Measurements from ENCODE around the gene UTF1. TPM values are rescaled to one million over a fixed set of nuclear protein-coding genes. Genes with fewer than 3 reads are reported as not detected.

Gene UTF1
- total and polyA plus RNA-seq, 2 donors (not counting 1 experiment from before 2014, with no cell fraction given): 0.10 to 0.25 TPM

DNA sequence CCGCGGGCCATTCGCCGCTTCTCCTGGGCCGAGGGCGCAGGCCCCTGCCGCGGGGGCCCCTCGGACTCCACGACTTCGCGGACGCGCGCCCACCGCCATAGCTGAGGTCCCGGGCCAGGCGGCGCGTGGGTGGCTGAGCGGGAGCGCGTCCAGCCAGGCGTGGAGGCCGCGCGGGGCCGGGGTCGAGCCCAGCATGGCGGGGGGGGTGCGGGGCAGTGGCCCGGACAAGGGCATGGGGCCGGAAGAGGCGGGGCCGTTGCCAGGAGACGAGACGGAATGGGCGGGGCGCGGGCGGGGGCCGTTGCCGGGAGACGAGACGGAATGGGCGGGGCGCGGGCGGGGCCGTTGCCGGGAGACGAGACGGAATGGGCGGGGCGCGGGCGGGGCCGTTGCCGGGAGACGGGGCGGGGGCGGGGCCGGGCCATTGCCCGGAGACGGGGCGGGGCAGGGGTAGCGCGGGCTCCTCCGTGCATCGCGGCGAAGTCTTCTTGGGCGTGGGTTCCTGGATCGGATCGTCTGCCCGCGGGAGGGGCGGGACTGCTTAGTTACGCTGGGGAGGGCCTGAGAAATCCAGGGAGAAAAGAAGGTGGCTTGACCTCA lies 31.8 kb downstream of the UTF1 start:
- Histone ChIP-seq H3K79me2 (ENCODE audit: control insufficient read depth, insufficient read depth, low read length) (no peaks in the 10 kb centered on the region), H3K9me3 (ENCODE audit: control extremely low read depth in 1 of 3, control insufficient read depth in 2 of 3, insufficient read depth in 1 of 3, low read length in 2 of 3) (no peaks in the 10 kb centered on the region), H3K36me3 (replicated peaks in 1 of 2; ENCODE audit: control extremely low read depth in 1 of 2, control insufficient read depth in 1 of 2, extremely low read depth in 1 of 2, insufficient read depth in 2 of 2, low read length in 1 of 2) (peaks cover 0 to 15% of the 10 kb centered on the region in 2 experiments), H4K20me1 (ENCODE audit: control insufficient read depth, insufficient read depth, low read length, poor library complexity, severe bottlenecking) (no peaks in the 10 kb centered on the region), H3K9ac (ENCODE audit: low read length) (peak overlapping the region; percentile 88), H3K4me1 (ENCODE audit: control insufficient read depth in 2 of 2, insufficient read depth in 2 of 2, low read length in 2 of 2) (peaks cover 59 to 78% of the 10 kb centered on the region in 2 donors), H2AFZ (ENCODE audit: insufficient read depth, low read depth, low read length, poor library complexity, severe bottlenecking) (peak overlapping the region; percentile 73), H3K27ac (ENCODE audit: low read length in 2 of 2) (peak overlapping the region; percentile 73 to 87), H3K4me3 (ENCODE audit: control extremely low read depth in 1 of 5, extremely low read depth in 1 of 5, insufficient read depth in 1 of 5, low read depth in 2 of 5, low read length in 4 of 5) (peak overlapping the region in 4 of 5 experiments; percentile 49 to 79 (median 62)), H3K27me3 (replicated peaks in 1 of 4; ENCODE audit: control extremely low read depth in 1 of 4, control insufficient read depth in 3 of 4, insufficient read depth in 4 of 4, low read length in 3 of 4) (no peaks in the 10 kb centered on the region), H3K4me2 (replicated peaks; ENCODE audit: low read depth, low read length, poor library complexity, severe bottlenecking) (peak overlapping the region; percentile 91)
- intact Hi-C loops (cut with micrococcal nuclease): loop anchor here (1.0 to 5.0 kb wide), 6 partner anchors 13 to 930 kb away; partner anchors contain the start of genes ECHS1 and LRRC27
- CTCF ChIA-PET: interaction anchor here (0.9 to 8.9 kb wide), 3 partner anchors 13 to 53 kb away, joined by 3 to 80 read pairs (median 3); partner anchors contain the start of gene ADAM8
- Mint-ChIP-seq H3K4me1 (peaks cover 74% of the 10 kb centered on the region), H3K4me3 (peak overlapping the region; percentile 89), H3K27ac (peak overlapping the region; percentile 73), H3K9me3 (ENCODE audit: insufficient read depth) (no peaks in the 10 kb centered on the region), H3K27me3 (no peaks in the 10 kb centered on the region)
- DNase-seq (peak; percentile 88), ATAC-seq (ENCODE audit: low read depth) (peak; percentile 56)
- TF ChIP-seq EZH2 (IDR thresholded peaks at IDR 0.05; ENCODE audit: borderline replicate concordance, insufficient read depth, low read depth, low read length, poor library complexity, severe bottlenecking) (no peak), CTCF (IDR thresholded peaks at IDR 0.05) (no peak)
- under 1% methylated on average over 65 of the region's 79 CpGs for WGBS (ENCODE audit: insufficient coverage)
- POLR2A ChIA-PET: interaction anchor here (0.9 to 2.2 kb wide), 4 partner anchors 14 to 22 kb away, joined by 3 to 10 read pairs (median 4); no protein-coding TSS in a partner anchor

DNA sequence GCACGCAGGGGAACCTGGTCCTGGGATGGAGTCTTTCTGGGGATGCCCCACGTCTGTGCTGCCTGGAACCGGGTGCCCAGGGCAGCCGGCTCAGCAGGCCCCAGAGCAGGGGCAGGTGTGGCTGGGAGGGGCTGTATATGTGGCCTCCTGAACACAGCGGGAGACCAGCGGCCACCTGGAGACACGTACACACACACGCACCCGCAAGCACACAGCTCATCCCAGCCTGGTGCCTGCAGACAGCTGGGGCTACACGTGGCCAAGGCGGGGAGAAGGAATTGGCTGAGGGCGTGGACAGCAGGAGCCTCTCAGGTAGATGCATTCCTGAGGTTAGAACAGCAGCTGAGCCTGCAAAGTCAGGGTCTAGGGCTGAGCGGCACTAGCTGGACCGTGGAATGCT lies 32.7 kb downstream of the UTF1 start:
- intact Hi-C loops (cut with micrococcal nuclease): loop anchor here (1.0 to 5.0 kb wide), 4 partner anchors 47 to 930 kb away; partner anchors contain the start of genes ECHS1 and LRRC27
- Histone ChIP-seq H3K4me2 (replicated peaks; ENCODE audit: low read depth, low read length, poor library complexity, severe bottlenecking) (peak overlapping the region; percentile 73), H2AFZ (ENCODE audit: insufficient read depth, low read depth, low read length, poor library complexity, severe bottlenecking) (no peak overlapping the region), H3K9ac (ENCODE audit: low read length) (no peak overlapping the region), H3K4me1 (ENCODE audit: control insufficient read depth in 2 of 2, insufficient read depth in 2 of 2, low read length in 2 of 2) (peaks cover 52 to 69% of the 10 kb centered on the region in 2 donors), H3K27me3 (replicated peaks in 1 of 4; ENCODE audit: control extremely low read depth in 1 of 4, control insufficient read depth in 3 of 4, insufficient read depth in 4 of 4, low read length in 3 of 4) (no peaks in the 10 kb centered on the region), H3K4me3 (ENCODE audit: control extremely low read depth in 1 of 5, extremely low read depth in 1 of 5, insufficient read depth in 1 of 5, low read depth in 2 of 5, low read length in 4 of 5) (peak overlapping the region in 1 of 5 experiments; percentile 34), H3K79me2 (ENCODE audit: control insufficient read depth, insufficient read depth, low read length) (no peaks in the 10 kb centered on the region), H4K20me1 (ENCODE audit: control insufficient read depth, insufficient read depth, low read length, poor library complexity, severe bottlenecking) (no peaks in the 10 kb centered on the region), H3K27ac (ENCODE audit: low read length in 2 of 2) (no peak overlapping the region), H3K9me3 (ENCODE audit: control extremely low read depth in 1 of 3, control insufficient read depth in 2 of 3, insufficient read depth in 1 of 3, low read length in 2 of 3) (no peaks in the 10 kb centered on the region), H3K36me3 (replicated peaks in 1 of 2; ENCODE audit: control extremely low read depth in 1 of 2, control insufficient read depth in 1 of 2, extremely low read depth in 1 of 2, insufficient read depth in 2 of 2, low read length in 1 of 2) (peaks cover 0 to 17% of the 10 kb centered on the region in 2 experiments)
- no peak for ATAC-seq (ENCODE audit: low read depth)
- TF ChIP-seq EZH2 (IDR thresholded peaks at IDR 0.05; ENCODE audit: borderline replicate concordance, insufficient read depth, low read depth, low read length, poor library complexity, severe bottlenecking) (no peak), CTCF (IDR thresholded peaks at IDR 0.05) (no peak)
- Mint-ChIP-seq H3K4me3 (peak overlapping the region; percentile 81), H3K9me3 (ENCODE audit: insufficient read depth) (no peaks in the 10 kb centered on the region), H3K27ac (peak overlapping the region; percentile 26), H3K4me1 (peaks cover 67% of the 10 kb centered on the region), H3K27me3 (no peaks in the 10 kb centered on the region)
- DNase-seq: peak; percentile 46
- 90% methylated on average over 14 of the region's 14 CpGs for WGBS (ENCODE audit: insufficient coverage)
- ChIA-PET CTCF (interaction anchor here (1.0 to 8.9 kb wide), 3 partner anchors 12 to 52 kb away, joined by 3 to 80 read pairs (median 17); partner anchors contain the start of gene ADAM8), POLR2A (interaction anchor here (2.4 kb wide), 1 partner anchor 12 kb away, joined by 11 read pairs; no protein-coding TSS in a partner anchor)
